ENCODE data around the gene KLHL1.

The KLHL1 gene

GRCh38 chr13:69948016-69948415, 160.2 kb downstream of the KLHL1 start:
- no peak for TF ChIP-seq CTCF (IDR thresholded peaks at IDR 0.05; ENCODE audit: insufficient read depth, low read depth, low read length, missing control alignments)
- H3K4me3 ChIP-seq (ENCODE audit: low read length): no peak overlapping the region
- no peak for DNase-seq (ENCODE audit: low read depth)

GRCh38 chr13:69947582-69947981, 160.7 kb downstream of the KLHL1 start:
- no peak for TF ChIP-seq CTCF (IDR thresholded peaks at IDR 0.05; ENCODE audit: insufficient read depth, low read depth, low read length, missing control alignments)
- no peak overlapping the region for H3K4me3 ChIP-seq (ENCODE audit: low read length)
- DNase-seq (ENCODE audit: low read depth): no peak

- no peak for TF ChIP-seq CTCF (IDR thresholded peaks at IDR 0.05; ENCODE audit: insufficient read depth, low read depth, low read length, missing control alignments)
- H3K4me3 ChIP-seq (ENCODE audit: low read length): no peak overlapping the region
- DNase-seq (ENCODE audit: low read depth): no peak
Observed at GRCh38 chr13:69946511-69946910, 161.7 kb downstream of the KLHL1 start.

GRCh38 chr13:69935043-69935442, 173.2 kb downstream of the KLHL1 start:
- DNase-seq (ENCODE audit: low read depth): peak; percentile 71
- no peak overlapping the region for H3K4me3 ChIP-seq (ENCODE audit: low read length)
- TF ChIP-seq CTCF (IDR thresholded peaks at IDR 0.05; ENCODE audit: insufficient read depth, low read depth, low read length, missing control alignments): peak; percentile 69

- TF ChIP-seq CTCF (IDR thresholded peaks at IDR 0.05; ENCODE audit: insufficient read depth, low read depth, low read length, missing control alignments): no peak
Observed at GRCh38 chr13:69928262-69928661, 180.0 kb downstream of the KLHL1 start.

GRCh38 chr13:69921156-69921555, 187.1 kb downstream of the KLHL1 start:
- TF ChIP-seq CTCF (IDR thresholded peaks at IDR 0.05; ENCODE audit: insufficient read depth, low read depth, low read length, missing control alignments): no peak
- DNase-seq (ENCODE audit: low read depth): no peak
- H3K4me3 ChIP-seq (ENCODE audit: low read length): no peak overlapping the region

More at GRCh38 chr13:69928262-69928661, 180.0 kb downstream of the KLHL1 start:
- no peak for DNase-seq (ENCODE audit: low read depth)
- no peak overlapping the region for H3K4me3 ChIP-seq (ENCODE audit: low read length)

- TF ChIP-seq CTCF (IDR thresholded peaks at IDR 0.05; ENCODE audit: insufficient read depth, low read depth, low read length, missing control alignments): no peak
- DNase-seq (ENCODE audit: low read depth): no peak
Observed at GRCh38 chr13:69912630-69913029, 195.6 kb downstream of the KLHL1 start.

More at GRCh38 chr13:69912630-69913029, 195.6 kb downstream of the KLHL1 start:
- no peak overlapping the region for H3K4me3 ChIP-seq (ENCODE audit: low read length)

Measured in epithelial cell of esophagus (primary cell).